Omental fat pad (tissue), 4 donors: ENCODE data around the gene FAM83E. TPM values are rescaled to one million over a fixed set of nuclear protein-coding genes. Genes with fewer than 3 reads are reported as not detected.
"Not testable (repeated sequence)": the region's sequence is repeated elsewhere in the genome, so short reads cannot be mapped to it uniquely, and the experiment has no call there.

Source experiments
- ATAC-seq: fragments of 150-250 bp; one replicate; pipeline ENCODE4 v1.9.1; 2016; ENCODE audit warnings: mild to moderate bottlenecking, moderate library complexity; ENCODE audit not compliant: low FRiP score
- DNase-seq: peaks from one replicate; pipeline ENCODE4 v3.0.0-alpha.2; 2019; ENCODE audit warnings: low spot score
- total RNA-seq, 4 donors: library from RNA; depleted of rRNA; stranded (reverse); fragments of >200 nt; gene quantifications; one replicate each; pipeline ENCODE4 v1.1.0, GENCODE V29; 2016
- TF ChIP-seq, protein P1 (sequence below), 3 donors: fragments of 450-650 bp; IDR thresholded peaks; one replicate each; pipeline ENCODE4 v1.5.1; 2016 to 2017; ENCODE audit warnings: antibody characterized with exemption in 3 of 3, mild to moderate bottlenecking in 3 of 3, moderate library complexity in 2 of 3

The FAM83E gene
- total RNA-seq, 4 donors from 2014 or later, result 0.47 to 1.3 TPM; not detected in 2

DNA sequence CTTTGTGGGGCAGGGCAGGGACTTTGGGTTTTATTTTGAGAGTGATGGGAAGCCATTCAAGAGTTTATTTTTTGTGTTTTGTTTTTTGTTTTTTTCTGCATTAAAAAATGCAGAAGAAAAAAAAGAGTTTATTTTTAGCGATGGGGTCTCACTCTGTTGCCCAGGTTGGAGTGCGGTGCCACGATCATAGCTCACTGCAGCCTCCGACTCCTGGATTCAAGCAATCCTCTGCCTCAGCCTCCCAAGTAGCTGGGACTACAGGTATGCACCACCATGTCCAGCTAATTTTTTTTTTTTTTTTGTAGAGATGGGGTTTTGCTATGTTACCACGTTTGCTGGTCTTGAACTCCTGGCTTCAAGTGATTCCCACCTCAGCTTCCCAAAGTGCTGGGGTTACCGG lies 43.6 kb upstream of the FAM83E start:
- ATAC-seq (no peak), DNase-seq (no peak)
- TF ChIP-seq, protein P1, sequence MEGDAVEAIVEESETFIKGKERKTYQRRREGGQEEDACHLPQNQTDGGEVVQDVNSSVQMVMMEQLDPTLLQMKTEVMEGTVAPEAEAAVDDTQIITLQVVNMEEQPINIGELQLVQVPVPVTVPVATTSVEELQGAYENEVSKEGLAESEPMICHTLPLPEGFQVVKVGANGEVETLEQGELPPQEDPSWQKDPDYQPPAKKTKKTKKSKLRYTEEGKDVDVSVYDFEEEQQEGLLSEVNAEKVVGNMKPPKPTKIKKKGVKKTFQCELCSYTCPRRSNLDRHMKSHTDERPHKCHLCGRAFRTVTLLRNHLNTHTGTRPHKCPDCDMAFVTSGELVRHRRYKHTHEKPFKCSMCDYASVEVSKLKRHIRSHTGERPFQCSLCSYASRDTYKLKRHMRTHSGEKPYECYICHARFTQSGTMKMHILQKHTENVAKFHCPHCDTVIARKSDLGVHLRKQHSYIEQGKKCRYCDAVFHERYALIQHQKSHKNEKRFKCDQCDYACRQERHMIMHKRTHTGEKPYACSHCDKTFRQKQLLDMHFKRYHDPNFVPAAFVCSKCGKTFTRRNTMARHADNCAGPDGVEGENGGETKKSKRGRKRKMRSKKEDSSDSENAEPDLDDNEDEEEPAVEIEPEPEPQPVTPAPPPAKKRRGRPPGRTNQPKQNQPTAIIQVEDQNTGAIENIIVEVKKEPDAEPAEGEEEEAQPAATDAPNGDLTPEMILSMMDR (IDR thresholded peaks at IDR 0.05), result no peak

DNA sequence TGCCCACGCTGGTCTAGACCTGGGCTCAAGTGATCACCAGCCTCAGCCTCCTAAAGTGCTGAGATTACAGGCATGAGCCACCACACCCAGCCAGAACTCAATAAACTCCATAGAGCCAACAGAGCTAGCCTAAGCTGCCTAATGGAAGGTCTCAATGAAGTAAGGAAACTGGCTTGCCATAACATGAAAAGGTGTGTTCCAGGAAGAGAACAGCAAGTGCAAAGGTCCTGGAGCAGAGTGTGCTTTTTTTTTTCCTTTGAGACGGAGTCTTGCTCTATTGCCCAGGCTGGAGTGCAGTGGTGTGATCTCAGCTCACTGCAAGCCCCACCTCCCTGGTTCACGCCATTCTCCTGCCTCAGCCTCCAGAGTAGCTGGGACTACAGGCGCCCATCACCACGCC lies 43.0 kb upstream of the FAM83E start:
- not testable (repeated sequence) for ATAC-seq, DNase-seq

DNA sequence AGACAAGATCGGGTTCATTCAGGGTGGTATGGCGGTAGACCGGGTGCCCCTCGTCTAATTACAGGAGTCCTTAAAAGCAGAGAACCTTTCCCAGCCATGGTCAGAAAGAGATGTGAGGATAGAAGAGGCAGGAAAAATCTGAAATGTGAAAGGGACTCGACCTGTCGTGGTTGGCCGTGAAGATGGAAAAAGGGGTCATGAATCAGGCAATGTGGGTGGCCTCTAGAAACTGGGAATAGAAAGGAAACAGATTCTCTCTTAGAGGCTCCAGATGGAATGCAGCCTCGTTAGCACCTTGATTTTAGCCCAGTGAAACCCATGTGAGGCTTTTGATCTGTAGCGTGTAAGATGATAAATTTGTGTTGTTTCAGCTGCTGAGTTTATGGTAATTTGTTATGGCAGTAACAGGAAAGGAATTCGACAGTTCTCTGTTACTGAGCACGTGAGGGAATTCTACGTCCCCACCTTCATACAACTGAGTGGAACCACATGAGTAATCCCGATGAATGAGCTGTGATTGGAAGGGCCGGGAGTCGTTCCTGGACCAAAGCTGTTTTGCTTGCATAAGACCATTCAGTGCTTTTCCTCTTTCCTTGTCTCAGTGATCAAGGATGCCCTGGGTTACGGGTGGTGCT lies 42.1 kb upstream of the FAM83E start:
- no peak for DNase-seq
- TF ChIP-seq, protein P1 (IDR thresholded peaks at IDR 0.05), result no peak

DNA sequence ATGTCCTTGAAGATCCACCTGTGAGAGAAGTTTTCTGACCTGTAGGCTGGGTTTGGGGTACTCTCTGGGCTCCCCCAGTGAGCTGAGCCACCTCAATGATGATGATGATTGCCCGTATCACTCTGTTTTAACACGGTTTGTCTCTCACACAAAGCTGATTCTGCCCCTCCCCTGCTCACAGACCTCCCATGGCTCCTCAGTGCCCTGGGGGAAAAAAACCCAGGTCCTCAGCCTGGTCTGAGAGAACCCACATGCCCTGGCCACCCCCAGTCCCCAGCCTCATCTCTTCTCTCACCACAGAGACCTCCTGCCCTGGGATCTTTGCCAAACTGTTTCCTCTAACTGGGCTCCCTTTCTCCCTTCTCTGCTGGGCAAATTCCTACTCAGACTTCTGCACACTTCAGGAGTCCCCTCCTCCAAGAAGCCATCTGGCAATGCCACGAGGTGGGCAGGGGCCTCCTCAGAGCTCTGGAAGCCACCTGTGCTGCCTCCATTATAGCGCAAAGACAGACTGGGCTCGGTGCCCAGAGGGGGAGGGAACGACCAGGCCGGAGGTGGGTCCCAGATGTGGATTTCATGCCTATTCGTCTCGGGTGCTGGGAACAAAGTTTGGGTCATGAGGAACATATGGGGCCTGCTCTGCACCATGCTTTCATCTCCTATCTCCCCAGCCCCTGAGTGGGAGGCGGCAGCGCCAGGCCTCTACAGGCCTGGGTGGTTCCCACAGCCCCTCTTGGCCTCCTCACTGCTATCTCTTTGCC lies 39.6 kb upstream of the FAM83E start:
- TF ChIP-seq, protein P1 (IDR thresholded peaks at IDR 0.05), result no peak
- no peak for DNase-seq
- no peak for ATAC-seq

More for the DNA sequence above, 42.1 kb upstream of the FAM83E start:
- peak; percentile 80 for ATAC-seq

DNA sequence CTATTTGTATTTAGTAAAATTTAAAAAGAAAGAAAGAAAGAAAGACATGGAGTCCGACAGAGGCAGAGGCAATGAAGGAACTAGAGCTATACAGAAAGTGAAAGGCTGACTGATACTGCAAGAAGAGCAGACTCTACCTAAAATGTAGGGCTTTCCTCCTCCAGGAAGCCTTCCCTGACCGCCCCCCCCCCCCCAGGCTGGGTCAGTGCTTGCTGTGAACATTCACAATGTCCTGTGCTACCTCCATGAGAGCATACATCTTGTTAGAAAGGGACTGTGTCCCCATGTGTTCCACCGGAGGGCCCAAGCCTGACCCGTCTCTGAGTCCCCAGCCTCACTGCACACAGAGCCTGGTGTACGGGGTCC lies 36.8 kb upstream of the FAM83E start:
- TF ChIP-seq, protein P1 (IDR thresholded peaks at IDR 0.05), result no peak
- DNase-seq, result no peak
- no peak for ATAC-seq

DNA sequence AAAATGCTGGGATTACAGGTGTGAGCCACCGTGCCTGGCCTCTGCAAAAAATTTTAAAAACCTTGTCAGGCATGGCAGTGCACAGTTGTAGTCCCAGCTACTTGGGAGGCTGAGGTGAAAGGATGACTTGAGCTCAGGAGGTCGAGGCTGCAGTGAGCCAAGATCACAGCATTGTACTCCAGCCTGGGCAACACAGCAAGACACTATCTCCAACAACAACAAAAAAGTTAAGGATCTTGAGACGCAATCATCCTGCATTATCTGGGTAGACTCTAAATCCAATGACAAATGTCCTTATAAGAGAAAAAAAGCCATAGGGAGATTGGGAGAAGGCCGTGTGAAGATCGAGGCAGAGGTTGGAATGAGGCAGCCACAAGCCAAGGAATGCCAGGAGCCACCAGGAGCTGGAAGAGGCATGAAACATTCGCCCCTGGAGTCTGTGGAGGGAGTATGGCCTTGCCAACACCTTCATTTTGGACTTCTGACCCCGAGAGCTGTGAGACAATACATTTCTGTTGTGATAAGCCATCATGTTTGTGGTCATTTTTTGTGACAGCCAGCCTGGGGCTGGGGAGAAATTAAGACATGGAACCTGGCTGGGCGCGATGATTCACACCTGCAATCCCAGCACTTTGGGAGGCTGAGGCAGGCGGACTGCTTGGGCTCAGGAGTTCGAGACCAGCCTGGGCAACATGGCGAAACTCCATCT lies 36.3 kb upstream of the FAM83E start:
- no peak for DNase-seq
- TF ChIP-seq, protein P1 (IDR thresholded peaks at IDR 0.05), result no peak
- no peak for ATAC-seq

DNA sequence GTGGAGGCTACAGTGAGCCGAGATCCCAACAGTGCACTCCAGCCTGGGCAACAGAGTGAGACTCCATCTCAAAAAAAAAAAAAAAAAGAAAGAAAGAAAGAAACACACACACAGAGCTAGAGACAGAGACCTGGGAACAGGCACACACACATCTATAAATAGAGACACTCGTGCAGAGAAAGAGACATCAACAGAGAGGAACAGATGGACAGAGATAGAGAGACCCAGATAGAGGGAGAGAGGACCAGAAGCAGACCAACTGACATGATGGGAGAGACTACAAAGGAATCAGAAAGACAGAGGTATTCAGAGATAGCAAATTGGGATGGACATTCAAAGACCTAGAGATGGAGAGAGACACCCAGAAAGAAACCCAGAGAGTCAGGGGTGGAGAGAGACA lies 33.3 kb upstream of the FAM83E start:
- no peak for ATAC-seq

More for the DNA sequence above, 33.3 kb upstream of the FAM83E start:
- DNase-seq, result no peak
- TF ChIP-seq, protein P1 (IDR thresholded peaks at IDR 0.05), result no peak
